HepG2 (cell line): Measurements from ENCODE around the gene NLGN4X. TPM values are rescaled to one million over a fixed set of nuclear protein-coding genes. Genes with fewer than 3 reads are reported as not detected.

Experiments
- ASH2L ChIP-seq: fragments of 300-600, 200-600 bp; sonication (generic); IDR thresholded peaks from 2 replicates; pipeline ENCODE4 v1.7.0; 2017; ENCODE audit warnings: low read depth, mild to moderate bottlenecking, moderate library complexity, mixed read lengths, low read length; ENCODE audit not compliant: insufficient read length
- HOXD1 ChIP-seq: sonication (generic); formaldehyde crosslinking; IDR thresholded peaks from 2 replicates; pipeline ENCODE4 v1.5.0; 2020; ENCODE audit warnings: missing genetic modification reagents
- RAD21 ChIP-seq: fragments of 450-650 bp; formaldehyde crosslinking; IDR thresholded peaks from 2 replicates; pipeline ENCODE4 v1.5.0; 2020; ENCODE audit warnings: mild to moderate bottlenecking
- STAG1 ChIP-seq: sonication (generic); formaldehyde crosslinking; IDR thresholded peaks from 2 replicates; pipeline ENCODE4 v1.4.0; 2020; ENCODE audit warnings: missing genetic modification reagents
- YY1 ChIP-seq: IDR thresholded peaks from 2 replicates; pipeline ENCODE4 v1.6.1; 2011; ENCODE audit warnings: low read length, low read depth, moderate library complexity, mild to moderate bottlenecking; ENCODE audit not compliant: insufficient read depth, insufficient replicate concordance
- ZNF234 ChIP-seq: sonication (generic); formaldehyde crosslinking; conservative IDR thresholded peaks from 2 replicates; pipeline ENCODE4 v1.5.1; 2020; ENCODE audit warnings: mild to moderate bottlenecking, missing genetic modification reagents
- polyA plus RNA-seq, 8 experiments: library from polyadenylated mRNA; depleted of rRNA in 3 of 8; stranded (reverse) in 7 of 8; unstranded in 1 of 8; fragments of >200 nt; fragmentation: Illumina TruSeq in 4 of 8; extraction: Trizol in 4 of 8; gene quantifications; 2 replicates each; pipeline versions ENCODE4 v1.2.1 to v1.2.3, GENCODE V29; 2011 to 2016; ENCODE audit warnings: low read depth in 4 of 8, missing spikeins in 1 of 8, mixed read lengths in 1 of 8; ENCODE audit not compliant: insufficient read depth in 1 of 8
- total RNA-seq, 5 experiments: library from RNA; depleted of rRNA; stranded (reverse); fragments of >200 nt; fragmentation: Illumina TruSeq; extraction: Trizol; gene quantifications; 2 replicates each; pipeline ENCODE4 v1.2.3, GENCODE V29; 2016; ENCODE audit warnings: low read depth in 1 of 5
- TF ChIP-seq, protein P1 (sequence below): sonication (generic); formaldehyde crosslinking; IDR thresholded peaks from 2 replicates; pipeline ENCODE4 v1.4.0; 2020; ENCODE audit warnings: mild to moderate bottlenecking, missing genetic modification reagents, borderline replicate concordance
- TF ChIP-seq, protein P2 (sequence below): sonication (generic); formaldehyde crosslinking; IDR thresholded peaks from 2 replicates; pipeline ENCODE4 v1.5.0; 2020; ENCODE audit warnings: mild to moderate bottlenecking, missing genetic modification reagents
- TF ChIP-seq, protein P3 (sequence below): sonication (generic); formaldehyde crosslinking; conservative IDR thresholded peaks from 2 replicates; pipeline ENCODE4 v1.5.0; 2020; ENCODE audit warnings: missing genetic modification reagents

Gene NLGN4X
- total and polyA plus RNA-seq, 2 of the 13 experiments (the other 11 are each of a cell fraction or from before 2014, with no cell fraction given): not detected

DNA sequence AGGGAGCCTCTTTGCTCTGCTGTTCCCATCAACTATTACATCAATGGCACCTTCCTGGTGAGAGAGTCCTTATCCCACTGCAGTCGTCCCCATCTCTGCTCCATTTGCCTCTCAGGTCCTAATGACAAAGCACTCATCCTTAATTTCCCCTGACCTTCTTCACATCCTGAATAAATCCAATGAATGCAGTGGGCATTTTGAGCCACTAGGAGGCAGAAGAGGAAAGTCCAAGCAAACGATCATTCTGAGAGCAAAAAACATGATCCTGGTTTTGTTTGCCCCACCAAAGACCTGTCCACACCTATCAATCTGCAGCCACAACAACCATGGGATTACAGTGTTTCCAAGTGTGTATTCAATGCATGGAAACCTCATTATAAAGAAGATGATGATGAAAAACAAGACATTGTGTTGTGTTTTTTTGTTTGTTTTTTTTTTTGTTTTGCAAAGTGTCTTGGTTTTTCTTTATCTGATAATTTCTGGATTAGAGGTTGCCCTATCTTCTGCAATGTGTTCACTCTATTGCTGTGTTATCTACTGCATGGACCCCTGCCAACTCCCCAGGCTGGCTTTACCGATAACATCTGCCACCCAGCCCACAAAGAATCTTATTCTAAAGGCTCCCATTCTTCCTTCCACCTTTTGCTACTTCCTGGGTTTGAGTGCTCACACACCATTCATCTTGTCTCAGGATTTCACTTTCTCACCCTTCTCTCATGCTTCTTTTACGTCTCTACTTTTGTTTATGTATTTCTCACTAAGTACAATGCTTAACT lies 207.2 kb downstream of the NLGN4X start (continued):
- TF ChIP-seq, protein P1, sequence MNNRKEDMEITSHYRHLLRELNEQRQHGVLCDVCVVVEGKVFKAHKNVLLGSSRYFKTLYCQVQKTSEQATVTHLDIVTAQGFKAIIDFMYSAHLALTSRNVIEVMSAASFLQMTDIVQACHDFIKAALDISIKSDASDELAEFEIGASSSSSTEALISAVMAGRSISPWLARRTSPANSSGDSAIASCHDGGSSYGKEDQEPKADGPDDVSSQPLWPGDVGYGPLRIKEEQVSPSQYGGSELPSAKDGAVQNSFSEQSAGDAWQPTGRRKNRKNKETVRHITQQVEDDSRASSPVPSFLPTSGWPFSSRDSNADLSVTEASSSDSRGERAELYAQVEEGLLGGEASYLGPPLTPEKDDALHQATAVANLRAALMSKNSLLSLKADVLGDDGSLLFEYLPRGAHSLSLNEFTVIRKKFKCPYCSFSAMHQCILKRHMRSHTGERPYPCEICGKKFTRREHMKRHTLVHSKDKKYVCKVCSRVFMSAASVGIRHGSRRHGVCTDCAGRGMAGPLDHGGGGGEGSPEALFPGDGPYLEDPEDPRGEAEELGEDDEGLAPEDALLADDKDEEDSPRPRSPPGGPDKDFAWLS (CRISPR knock-in tag): no peak
- TF ChIP-seq, protein P2, sequence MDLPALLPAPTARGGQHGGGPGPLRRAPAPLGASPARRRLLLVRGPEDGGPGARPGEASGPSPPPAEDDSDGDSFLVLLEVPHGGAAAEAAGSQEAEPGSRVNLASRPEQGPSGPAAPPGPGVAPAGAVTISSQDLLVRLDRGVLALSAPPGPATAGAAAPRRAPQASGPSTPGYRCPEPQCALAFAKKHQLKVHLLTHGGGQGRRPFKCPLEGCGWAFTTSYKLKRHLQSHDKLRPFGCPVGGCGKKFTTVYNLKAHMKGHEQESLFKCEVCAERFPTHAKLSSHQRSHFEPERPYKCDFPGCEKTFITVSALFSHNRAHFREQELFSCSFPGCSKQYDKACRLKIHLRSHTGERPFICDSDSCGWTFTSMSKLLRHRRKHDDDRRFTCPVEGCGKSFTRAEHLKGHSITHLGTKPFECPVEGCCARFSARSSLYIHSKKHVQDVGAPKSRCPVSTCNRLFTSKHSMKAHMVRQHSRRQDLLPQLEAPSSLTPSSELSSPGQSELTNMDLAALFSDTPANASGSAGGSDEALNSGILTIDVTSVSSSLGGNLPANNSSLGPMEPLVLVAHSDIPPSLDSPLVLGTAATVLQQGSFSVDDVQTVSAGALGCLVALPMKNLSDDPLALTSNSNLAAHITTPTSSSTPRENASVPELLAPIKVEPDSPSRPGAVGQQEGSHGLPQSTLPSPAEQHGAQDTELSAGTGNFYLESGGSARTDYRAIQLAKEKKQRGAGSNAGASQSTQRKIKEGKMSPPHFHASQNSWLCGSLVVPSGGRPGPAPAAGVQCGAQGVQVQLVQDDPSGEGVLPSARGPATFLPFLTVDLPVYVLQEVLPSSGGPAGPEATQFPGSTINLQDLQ (CRISPR knock-in tag): no peak
- TF ChIP-seq ASH2L (no peak), ZNF234 (CRISPR knock-in tag) (no peak), YY1 (no peak), HOXD1 (CRISPR knock-in tag) (no peak), RAD21 (CRISPR knock-in tag) (no peak; the same call in 1 of the 2 replicates), STAG1 (peak; percentile 65)
- TF ChIP-seq, protein P3, sequence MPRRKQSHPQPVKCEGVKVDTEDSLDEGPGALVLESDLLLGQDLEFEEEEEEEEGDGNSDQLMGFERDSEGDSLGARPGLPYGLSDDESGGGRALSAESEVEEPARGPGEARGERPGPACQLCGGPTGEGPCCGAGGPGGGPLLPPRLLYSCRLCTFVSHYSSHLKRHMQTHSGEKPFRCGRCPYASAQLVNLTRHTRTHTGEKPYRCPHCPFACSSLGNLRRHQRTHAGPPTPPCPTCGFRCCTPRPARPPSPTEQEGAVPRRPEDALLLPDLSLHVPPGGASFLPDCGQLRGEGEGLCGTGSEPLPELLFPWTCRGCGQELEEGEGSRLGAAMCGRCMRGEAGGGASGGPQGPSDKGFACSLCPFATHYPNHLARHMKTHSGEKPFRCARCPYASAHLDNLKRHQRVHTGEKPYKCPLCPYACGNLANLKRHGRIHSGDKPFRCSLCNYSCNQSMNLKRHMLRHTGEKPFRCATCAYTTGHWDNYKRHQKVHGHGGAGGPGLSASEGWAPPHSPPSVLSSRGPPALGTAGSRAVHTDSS (CRISPR knock-in tag): no peak
